Activated naive CD4-positive, alpha-beta T cell treated with anti-CD3 and anti-CD28 coated beads, Interleukin-2, amount 50 U/mL, for 72 hours (primary cell): ENCODE measurements around the gene TGFA. TPM values are rescaled to one million over a fixed set of nuclear protein-coding genes. Genes with fewer than 3 reads are reported as not detected.
A peak's percentile ranks its signal among the peaks of the same experiment; 100 is the strongest.

Experiments
- ATAC-seq, 2 donors: fragments of 150-1000 bp; cut with Tn5 transposase; 2 replicates each; pipeline ENCODE4 v1.10.0; 2021; ENCODE audit warnings: mild to moderate bottlenecking in 2 of 2, moderate library complexity in 2 of 2
- DNase-seq, 2 donors: peaks; one replicate each; pipeline ENCODE4 v3.0.0; 2021 to 2022; ENCODE audit warnings: low spot score in 2 of 2
- H3K27ac Mint-ChIP-seq, 2 donors: one replicate each; pipeline ENCODE4 v1.8.0; 2022; ENCODE audit warnings: mild to moderate bottlenecking in 2 of 2, mixed read lengths in 2 of 2
- H3K36me3 Mint-ChIP-seq, 2 donors: one replicate each; pipeline ENCODE4 v1.8.0; 2022; ENCODE audit warnings: mixed read lengths in 2 of 2
- H3K9me3 Mint-ChIP-seq, 2 donors: one replicate each; pipeline ENCODE4 v1.8.0; 2022; ENCODE audit warnings: mixed read lengths in 2 of 2
- total RNA-seq, 2 donors: library from RNA; stranded (reverse); gene quantifications; one replicate each; pipeline ENCODE4 v1.2.3, GENCODE V29; 2022

Gene TGFA
- total RNA-seq, 2 donors from 2014 or later: 0.19 to 1.8 TPM

- H3K9me3 Mint-ChIP-seq: no peaks in the 10 kb centered on the region
- no peak overlapping the region for H3K27ac Mint-ChIP-seq
- ATAC-seq (no peak), DNase-seq (no peak)
- no peaks in the 10 kb centered on the region for H3K36me3 Mint-ChIP-seq
These were observed 4.7 kb upstream of the TGFA start for GRCh38 chr2:70558195-70558808.

GRCh38 chr2:70557171-70557838, 3.7 kb upstream of the TGFA start:
- H3K36me3 Mint-ChIP-seq: no peaks in the 10 kb centered on the region
- DNase-seq (no peak), ATAC-seq (no peak)
- H3K9me3 Mint-ChIP-seq: no peaks in the 10 kb centered on the region
- H3K27ac Mint-ChIP-seq: no peak overlapping the region

GRCh38 chr2:70556608-70557007, 3.0 kb upstream of the TGFA start:
- no peaks in the 10 kb centered on the region for H3K36me3 Mint-ChIP-seq
- H3K27ac Mint-ChIP-seq: no peak overlapping the region
- no peaks in the 10 kb centered on the region for H3K9me3 Mint-ChIP-seq
- DNase-seq (no peak), ATAC-seq (no peak)

- no peaks in the 10 kb centered on the region for H3K9me3 Mint-ChIP-seq
- DNase-seq (no peak), ATAC-seq (peak in 1 of 2 donors; percentile 10)
- H3K27ac Mint-ChIP-seq: peak overlapping the region in 1 of 2 donors; percentile 84
- H3K36me3 Mint-ChIP-seq: no peaks in the 10 kb centered on the region
These were observed 789 bp upstream of the TGFA start for GRCh38 chr2:70554338-70554892.

- H3K27ac Mint-ChIP-seq: peak overlapping the region in 1 of 2 donors; percentile 85
- ATAC-seq: peak; percentile 39 to 70
These were observed 367 bp downstream of the TGFA start for GRCh38 chr2:70553334-70553583.

GRCh38 chr2:70552501-70553333, 909 bp downstream of the TGFA start:
- Mint-ChIP-seq H3K36me3 (no peaks in the 10 kb centered on the region), H3K27ac (peak overlapping the region in 1 of 2 donors; percentile 85), H3K9me3 (no peaks in the 10 kb centered on the region)
- ATAC-seq: no peak
- peak in 1 of 2 donors; percentile 13 for DNase-seq

More at GRCh38 chr2:70553334-70553583, 367 bp downstream of the TGFA start:
- H3K36me3 Mint-ChIP-seq: no peaks in the 10 kb centered on the region
- DNase-seq: peak in 1 of 2 donors; percentile 77
- no peaks in the 10 kb centered on the region for H3K9me3 Mint-ChIP-seq

- H3K27ac Mint-ChIP-seq: no peak overlapping the region
- H3K36me3 Mint-ChIP-seq: no peaks in the 10 kb centered on the region
- DNase-seq (no peak), ATAC-seq (no peak)
- no peaks in the 10 kb centered on the region for H3K9me3 Mint-ChIP-seq
These were observed 2.5 kb downstream of the TGFA start for GRCh38 chr2:70551167-70551566.

- DNase-seq: no peak
- no peak overlapping the region for H3K27ac Mint-ChIP-seq
- H3K36me3 Mint-ChIP-seq: no peaks in the 10 kb centered on the region
- ATAC-seq: no peak
- H3K9me3 Mint-ChIP-seq: no peaks in the 10 kb centered on the region
These were observed 3.7 kb downstream of the TGFA start for GRCh38 chr2:70549962-70550361.

GRCh38 chr2:70549064-70549710, 4.4 kb downstream of the TGFA start:
- H3K27ac Mint-ChIP-seq: no peak overlapping the region
- no peaks in the 10 kb centered on the region for H3K36me3 Mint-ChIP-seq
- H3K9me3 Mint-ChIP-seq: no peaks in the 10 kb centered on the region
- no peak for ATAC-seq
- DNase-seq: no peak

- DNase-seq (no peak), ATAC-seq (no peak)
- Mint-ChIP-seq H3K36me3 (no peaks in the 10 kb centered on the region), H3K9me3 (no peaks in the 10 kb centered on the region), H3K27ac (no peak overlapping the region)
These were observed 5.4 kb downstream of the TGFA start for GRCh38 chr2:70548233-70548632.

GRCh38 chr2:70546885-70547284, 6.7 kb downstream of the TGFA start:
- Mint-ChIP-seq H3K36me3 (no peaks in the 10 kb centered on the region), H3K9me3 (no peaks in the 10 kb centered on the region), H3K27ac (no peak overlapping the region)
- ATAC-seq (no peak), DNase-seq (no peak)

GRCh38 chr2:70546376-70546775, 7.2 kb downstream of the TGFA start:
- H3K36me3 Mint-ChIP-seq: no peaks in the 10 kb centered on the region
- no peak for ATAC-seq
- no peak for DNase-seq
- H3K9me3 Mint-ChIP-seq: no peaks in the 10 kb centered on the region
- no peak overlapping the region for H3K27ac Mint-ChIP-seq

- peaks cover 5 to 7% of the 10 kb centered on the region in 2 donors for H3K36me3 Mint-ChIP-seq
- no peak for DNase-seq
- peaks cover under 1% of the 10 kb centered on the region in 2 donors for H3K9me3 Mint-ChIP-seq
- peak overlapping the region in 1 of 2 donors; percentile 3 for H3K27ac Mint-ChIP-seq
- peak in 1 of 2 donors; percentile 75 for ATAC-seq
These were observed 12.1 kb downstream of the TGFA start for GRCh38 chr2:70541481-70542020.

GRCh38 chr2:70537840-70538239, 15.8 kb downstream of the TGFA start:
- DNase-seq (no peak), ATAC-seq (no peak)
- Mint-ChIP-seq H3K36me3 (peaks cover 10 to 15% of the 10 kb centered on the region in 2 donors), H3K9me3 (peaks cover 5 to 8% of the 10 kb centered on the region in 2 donors), H3K27ac (no peak overlapping the region)

GRCh38 chr2:70536517-70537055, 17.0 kb downstream of the TGFA start:
- H3K27ac Mint-ChIP-seq: no peak overlapping the region
- DNase-seq (no peak), ATAC-seq (peak in 1 of 2 donors; percentile 85)
- H3K9me3 Mint-ChIP-seq: peaks cover 7 to 9% of the 10 kb centered on the region in 2 donors
- H3K36me3 Mint-ChIP-seq: peaks cover 13 to 15% of the 10 kb centered on the region in 2 donors

- ATAC-seq: no peak
- peaks cover 9 to 13% of the 10 kb centered on the region in 2 donors for H3K9me3 Mint-ChIP-seq
- H3K36me3 Mint-ChIP-seq: peaks cover 15% of the 10 kb centered on the region in 2 donors
- H3K27ac Mint-ChIP-seq: no peak overlapping the region
- no peak for DNase-seq
These were observed 18.1 kb downstream of the TGFA start for GRCh38 chr2:70535573-70535972.
